ENCODE data around the gene NEK2.

NEK2 gene

DNA sequence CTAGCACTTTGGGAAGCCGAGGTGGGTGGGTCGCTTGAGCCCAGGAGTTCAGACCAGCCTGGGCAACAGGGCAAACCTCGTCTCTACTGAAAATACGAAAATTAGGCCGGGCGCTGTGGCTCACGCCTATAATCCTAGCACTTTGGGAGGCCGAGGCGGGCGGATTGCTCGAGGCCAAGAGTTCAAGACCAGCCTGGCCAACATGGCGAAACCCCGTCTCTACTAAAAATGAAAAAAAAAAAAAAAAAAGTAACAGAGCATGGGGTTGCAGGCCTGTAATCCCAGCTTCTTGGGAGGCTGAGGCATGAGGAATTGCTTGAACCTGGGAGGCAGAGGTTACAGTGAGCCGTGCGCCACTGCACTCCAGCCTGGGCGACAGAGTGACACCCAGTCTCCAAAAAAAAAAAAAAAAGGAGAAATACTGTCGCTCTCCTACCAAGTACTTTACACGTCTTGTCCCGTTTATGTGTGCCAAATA is 724 bp upstream of the NEK2 start:
- H3K4me3 ChIP-seq (ENCODE audit: low read depth, low read length), result peak overlapping the region; percentile 99
- peaks cover 8% of the 10 kb centered on the region for H3K4me1 ChIP-seq (ENCODE audit: control insufficient read depth, insufficient read depth, low read length)
- no peaks in the 10 kb centered on the region for H3K9me3 ChIP-seq (ENCODE audit: control insufficient read depth, insufficient read depth, low read depth, low read length)
- peak overlapping the region; percentile 18 for H3K9ac ChIP-seq (ENCODE audit: low read length)
- no peak overlapping the region for H3K27ac ChIP-seq (ENCODE audit: low read depth, low read length)
- H3K27me3 ChIP-seq (ENCODE audit: control insufficient read depth, insufficient read depth, low read length), result no peaks in the 10 kb centered on the region
- H3K36me3 ChIP-seq (ENCODE audit: control insufficient read depth, insufficient read depth, low read length), result peaks cover 18% of the 10 kb centered on the region

DNA sequence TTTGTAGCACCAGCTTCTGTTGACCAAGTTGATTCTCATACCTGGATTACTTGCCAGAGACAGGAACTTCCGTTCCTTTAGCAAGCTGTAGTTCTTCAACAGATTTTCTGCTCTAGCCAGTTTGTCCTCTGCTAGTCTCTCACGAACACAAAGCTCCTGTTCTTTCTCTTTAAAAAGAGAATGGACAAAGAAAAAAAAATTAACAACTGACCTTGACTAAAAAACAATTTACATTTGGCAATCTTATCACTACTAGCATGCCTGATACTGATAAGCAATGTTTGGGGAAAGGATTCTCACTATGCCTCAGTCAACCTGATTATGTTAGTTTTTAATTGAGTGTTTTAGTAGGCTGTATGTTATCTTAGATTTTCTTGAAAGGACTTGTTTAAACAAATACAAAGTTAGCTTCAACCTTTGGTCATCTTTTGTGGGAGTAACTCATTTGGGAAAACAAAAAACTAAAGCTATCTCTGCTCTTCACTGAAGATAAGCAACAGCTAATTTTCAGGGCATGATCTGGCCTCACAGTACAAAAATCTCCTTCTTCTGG is 8.3 kb downstream of the NEK2 start:
- H3K36me3 ChIP-seq (ENCODE audit: control insufficient read depth, insufficient read depth, low read length), result peaks cover 68% of the 10 kb centered on the region

DNA sequence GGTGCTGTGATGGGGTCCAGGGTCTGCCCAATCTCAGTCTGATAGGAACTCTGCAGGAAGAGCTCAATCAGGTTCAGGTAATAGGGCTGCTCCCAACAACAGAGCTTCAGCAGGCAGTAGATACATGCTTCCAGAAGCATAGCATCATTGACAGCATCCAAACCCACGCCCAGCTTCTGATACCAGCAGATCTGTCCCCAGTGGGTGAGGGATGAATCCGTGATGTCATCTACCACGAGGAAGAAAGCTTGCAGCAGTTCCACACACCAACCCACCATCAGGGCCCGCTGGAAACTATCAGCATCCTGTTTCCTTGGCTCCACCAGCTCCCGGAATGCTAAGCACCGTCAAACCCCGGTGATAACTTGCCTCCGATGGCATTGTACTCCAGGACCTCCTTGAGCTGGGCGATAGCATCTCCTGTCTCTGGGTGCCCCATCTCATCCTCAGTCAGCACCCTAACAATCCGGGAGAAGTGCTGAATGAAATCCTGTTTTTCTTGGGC is 14.7 kb downstream of the NEK2 start:
- no peak overlapping the region for H3K27ac ChIP-seq (ENCODE audit: low read depth, low read length)
- no peaks in the 10 kb centered on the region for H3K9me3 ChIP-seq (ENCODE audit: control insufficient read depth, insufficient read depth, low read depth, low read length)
- no peaks in the 10 kb centered on the region for H3K4me1 ChIP-seq (ENCODE audit: control insufficient read depth, insufficient read depth, low read length)
- peaks cover 16% of the 10 kb centered on the region for H3K36me3 ChIP-seq (ENCODE audit: control insufficient read depth, insufficient read depth, low read length)
- no peaks in the 10 kb centered on the region for H3K27me3 ChIP-seq (ENCODE audit: control insufficient read depth, insufficient read depth, low read length)
- no peak overlapping the region for H3K4me3 ChIP-seq (ENCODE audit: low read depth, low read length)
- H3K9ac ChIP-seq (ENCODE audit: low read length), result no peak overlapping the region

More for the DNA sequence above, 8.3 kb downstream of the NEK2 start:
- no peaks in the 10 kb centered on the region for H3K9me3 ChIP-seq (ENCODE audit: control insufficient read depth, insufficient read depth, low read depth, low read length)
- H3K4me1 ChIP-seq (ENCODE audit: control insufficient read depth, insufficient read depth, low read length), result no peaks in the 10 kb centered on the region
- no peaks in the 10 kb centered on the region for H3K27me3 ChIP-seq (ENCODE audit: control insufficient read depth, insufficient read depth, low read length)
- H3K9ac ChIP-seq (ENCODE audit: low read length), result no peak overlapping the region
- H3K4me3 ChIP-seq (ENCODE audit: low read depth, low read length), result no peak overlapping the region
- H3K27ac ChIP-seq (ENCODE audit: low read depth, low read length), result no peak overlapping the region

DNA sequence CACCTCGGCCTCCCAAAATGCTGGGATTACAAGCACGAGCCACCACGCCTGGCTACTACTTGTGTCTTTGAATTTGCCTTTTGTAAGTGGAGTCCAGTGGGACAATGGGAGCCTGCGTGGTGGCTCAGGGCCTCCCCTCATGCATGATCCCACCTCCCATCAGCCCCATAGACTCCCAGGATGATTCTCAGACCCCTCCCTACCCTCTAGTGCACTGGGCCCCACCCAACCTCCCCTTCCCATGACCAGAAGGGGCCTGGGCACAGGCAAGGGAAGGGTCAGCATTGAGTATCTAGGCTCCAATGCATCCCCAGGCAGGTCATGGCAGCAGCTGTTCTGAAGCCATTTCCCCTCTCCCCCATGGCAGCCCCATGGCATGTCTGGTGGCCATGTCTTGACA is 18.7 kb downstream of the NEK2 start:
- H3K9ac ChIP-seq (ENCODE audit: low read length), result no peak overlapping the region
- no peaks in the 10 kb centered on the region for H3K36me3 ChIP-seq (ENCODE audit: control insufficient read depth, insufficient read depth, low read length)
- no peaks in the 10 kb centered on the region for H3K27me3 ChIP-seq (ENCODE audit: control insufficient read depth, insufficient read depth, low read length)
- H3K27ac ChIP-seq (ENCODE audit: low read depth, low read length), result no peak overlapping the region
- H3K4me3 ChIP-seq (ENCODE audit: low read depth, low read length), result no peak overlapping the region
- peaks cover 12% of the 10 kb centered on the region; the same call in 1 of the 2 replicates for H3K4me1 ChIP-seq (ENCODE audit: control insufficient read depth, insufficient read depth, low read length)
- H3K9me3 ChIP-seq (ENCODE audit: control insufficient read depth, insufficient read depth, low read depth, low read length), result no peaks in the 10 kb centered on the region

DNA sequence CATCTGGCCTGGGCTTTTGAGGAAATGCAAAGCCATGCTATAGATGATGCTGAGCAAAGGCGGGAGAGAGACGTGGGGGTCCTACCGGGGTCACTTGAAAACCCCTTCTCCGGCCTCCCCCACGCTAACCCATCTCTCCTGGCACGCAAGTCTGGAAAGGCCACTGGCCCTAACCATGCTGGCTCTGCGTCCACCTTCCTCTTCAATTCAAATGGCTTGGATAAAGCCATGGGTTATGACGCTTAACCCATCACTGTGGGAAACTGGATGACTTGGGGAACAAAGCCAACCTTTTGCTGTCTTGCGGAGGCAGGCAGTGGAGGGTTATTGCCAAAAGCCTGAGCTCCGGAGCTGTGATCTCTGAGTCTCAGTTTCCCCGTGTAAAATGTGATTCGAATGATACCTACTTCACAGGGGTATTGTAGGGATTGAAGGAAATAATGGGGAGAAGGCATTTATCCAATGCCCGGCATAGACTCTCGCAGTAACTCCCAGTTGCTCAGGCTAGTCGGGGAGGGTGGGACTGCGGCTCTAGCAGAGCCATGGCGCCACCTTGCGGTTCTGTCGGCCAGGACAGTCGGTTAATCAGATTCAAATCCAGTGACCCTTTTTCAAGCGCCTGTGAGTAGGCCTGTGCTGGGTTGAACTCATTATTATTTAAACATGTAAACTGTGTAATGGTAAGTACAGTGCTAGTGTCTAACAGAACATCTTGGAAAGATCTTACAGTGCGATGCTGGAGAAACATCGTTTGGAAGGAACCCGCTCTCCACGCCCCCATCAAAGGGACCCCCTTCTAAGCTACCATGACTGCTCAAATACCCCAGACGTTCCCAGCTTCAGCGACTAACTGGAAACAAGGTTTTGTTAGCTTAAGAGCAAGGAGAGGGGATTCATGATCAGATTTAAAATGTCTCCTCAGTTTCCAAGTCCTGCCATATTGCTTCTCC is 20.3 kb downstream of the NEK2 start:
- Histone ChIP-seq H3K36me3 (ENCODE audit: control insufficient read depth, insufficient read depth, low read length) (no peaks in the 10 kb centered on the region), H3K4me3 (ENCODE audit: low read depth, low read length) (0 out of 2 replicates have a peak overlapping the region, but pooled peaks have one; percentile 2), H3K27me3 (ENCODE audit: control insufficient read depth, insufficient read depth, low read length) (no peaks in the 10 kb centered on the region), H3K9ac (ENCODE audit: low read length) (no peak overlapping the region), H3K27ac (ENCODE audit: low read depth, low read length) (no peak overlapping the region), H3K4me1 (ENCODE audit: control insufficient read depth, insufficient read depth, low read length) (peaks cover 12% of the 10 kb centered on the region; the same call in 1 of the 2 replicates), H3K9me3 (ENCODE audit: control insufficient read depth, insufficient read depth, low read depth, low read length) (no peaks in the 10 kb centered on the region)

DNA sequence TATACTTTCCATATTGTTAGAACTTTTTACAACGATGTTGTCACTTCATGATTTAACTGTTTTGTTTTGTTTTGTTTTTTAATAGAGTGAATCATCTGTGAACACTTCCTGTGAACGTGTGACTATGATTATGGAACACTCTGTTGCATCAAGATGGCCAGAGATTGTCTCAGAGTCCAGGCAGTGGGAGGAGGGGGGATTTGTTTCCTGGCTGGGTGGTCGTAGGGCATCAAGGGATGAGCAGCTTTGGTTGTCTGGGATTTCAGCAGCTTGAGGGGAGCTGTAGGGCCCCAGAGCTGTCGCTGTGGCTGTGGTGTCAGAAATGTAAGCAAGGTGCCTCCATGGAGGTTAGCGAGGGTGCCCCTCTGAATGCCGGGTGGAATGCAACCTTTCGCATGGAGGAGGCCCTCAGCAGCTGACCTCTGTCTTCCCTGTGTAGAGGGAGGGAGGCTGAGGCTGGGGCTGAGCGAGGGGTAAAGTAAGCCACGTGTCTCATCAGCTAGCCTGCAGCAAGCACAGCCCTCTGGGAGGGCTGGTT is 21.4 kb downstream of the NEK2 start:
- no peak overlapping the region for H3K4me3 ChIP-seq (ENCODE audit: low read depth, low read length)
- H3K4me1 ChIP-seq (ENCODE audit: control insufficient read depth, insufficient read depth, low read length), result peaks cover 12% of the 10 kb centered on the region; the same call in 1 of the 2 replicates
- H3K36me3 ChIP-seq (ENCODE audit: control insufficient read depth, insufficient read depth, low read length), result no peaks in the 10 kb centered on the region
- H3K27ac ChIP-seq (ENCODE audit: low read depth, low read length), result no peak overlapping the region
- H3K27me3 ChIP-seq (ENCODE audit: control insufficient read depth, insufficient read depth, low read length), result no peaks in the 10 kb centered on the region
- no peaks in the 10 kb centered on the region for H3K9me3 ChIP-seq (ENCODE audit: control insufficient read depth, insufficient read depth, low read depth, low read length)
- H3K9ac ChIP-seq (ENCODE audit: low read length), result no peak overlapping the region

DNA sequence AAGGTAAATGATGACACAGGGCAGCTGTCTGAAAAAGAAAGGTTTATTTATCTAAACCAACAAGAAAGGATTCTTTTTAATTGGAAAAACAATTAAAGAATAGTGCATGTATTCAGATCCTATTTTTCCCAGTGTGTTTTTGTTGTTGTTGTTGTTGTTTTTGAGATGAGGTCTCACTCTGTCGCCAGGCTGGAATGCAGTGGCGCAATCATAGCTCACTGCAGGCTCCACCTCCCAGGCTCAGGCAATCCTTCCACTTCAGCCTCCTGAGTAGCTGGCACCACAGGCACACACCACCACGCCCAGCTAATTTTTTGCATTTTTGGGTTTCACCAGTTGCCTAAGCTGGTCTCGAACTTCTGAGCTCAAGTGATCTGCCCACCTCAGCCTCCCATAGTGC is 22.1 kb downstream of the NEK2 start:
- no peaks in the 10 kb centered on the region for H3K9me3 ChIP-seq (ENCODE audit: control insufficient read depth, insufficient read depth, low read depth, low read length)
- H3K4me3 ChIP-seq (ENCODE audit: low read depth, low read length), result no peak overlapping the region
- no peak overlapping the region for H3K27ac ChIP-seq (ENCODE audit: low read depth, low read length)
- H3K27me3 ChIP-seq (ENCODE audit: control insufficient read depth, insufficient read depth, low read length), result no peaks in the 10 kb centered on the region
- peaks cover 12% of the 10 kb centered on the region; the same call in 1 of the 2 replicates for H3K4me1 ChIP-seq (ENCODE audit: control insufficient read depth, insufficient read depth, low read length)
- H3K36me3 ChIP-seq (ENCODE audit: control insufficient read depth, insufficient read depth, low read length), result no peaks in the 10 kb centered on the region
- no peak overlapping the region for H3K9ac ChIP-seq (ENCODE audit: low read length)

DNA sequence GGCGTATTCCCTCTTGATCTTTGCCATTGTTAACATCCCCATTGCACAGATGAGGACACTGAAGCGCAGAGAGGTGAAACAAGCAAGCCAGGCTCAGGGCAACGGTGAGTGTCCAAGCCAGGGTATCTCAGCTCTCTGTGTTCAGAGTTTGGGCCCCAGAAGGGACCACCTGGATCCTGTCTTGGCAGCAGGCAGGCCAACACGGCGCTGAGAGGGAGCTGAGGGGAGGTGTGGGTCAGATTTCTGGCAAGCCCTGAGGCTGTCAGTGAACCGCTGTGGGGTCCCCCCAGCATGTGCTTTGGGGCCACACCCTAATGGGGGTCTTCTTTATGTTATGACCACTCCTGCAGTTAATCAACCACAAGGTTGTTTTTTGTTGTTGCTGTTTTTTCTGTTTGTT is 23.1 kb downstream of the NEK2 start:
- Histone ChIP-seq H3K27ac (ENCODE audit: low read depth, low read length) (no peak overlapping the region), H3K27me3 (ENCODE audit: control insufficient read depth, insufficient read depth, low read length) (no peaks in the 10 kb centered on the region), H3K4me1 (ENCODE audit: control insufficient read depth, insufficient read depth, low read length) (peaks cover 12% of the 10 kb centered on the region; the same call in 1 of the 2 replicates), H3K4me3 (ENCODE audit: low read depth, low read length) (no peak overlapping the region), H3K36me3 (ENCODE audit: control insufficient read depth, insufficient read depth, low read length) (no peaks in the 10 kb centered on the region), H3K9me3 (ENCODE audit: control insufficient read depth, insufficient read depth, low read depth, low read length) (no peaks in the 10 kb centered on the region), H3K9ac (ENCODE audit: low read length) (no peak overlapping the region)

DNA sequence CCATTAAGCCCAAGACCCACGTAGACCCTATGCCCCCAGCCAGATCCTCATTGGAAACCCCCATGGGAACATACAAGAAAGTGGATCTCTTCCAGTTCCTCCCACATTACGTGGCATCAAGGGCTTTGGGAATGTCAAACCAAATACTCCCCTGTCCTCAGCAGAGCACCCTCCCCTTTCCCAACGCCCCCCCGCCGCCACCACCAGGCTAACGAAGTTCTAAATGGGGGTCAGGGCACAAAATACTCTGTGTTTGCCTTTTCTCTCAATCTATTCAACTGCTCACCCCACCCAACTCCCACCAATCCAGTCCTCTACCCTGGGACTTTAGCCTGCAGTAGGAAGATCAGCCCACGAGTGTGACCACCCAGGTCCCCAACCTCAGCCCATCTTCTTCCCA is 24.5 kb downstream of the NEK2 start:
- Histone ChIP-seq H3K36me3 (ENCODE audit: control insufficient read depth, insufficient read depth, low read length) (no peaks in the 10 kb centered on the region), H3K27me3 (ENCODE audit: control insufficient read depth, insufficient read depth, low read length) (no peaks in the 10 kb centered on the region), H3K9me3 (ENCODE audit: control insufficient read depth, insufficient read depth, low read depth, low read length) (no peaks in the 10 kb centered on the region), H3K9ac (ENCODE audit: low read length) (no peak overlapping the region), H3K27ac (ENCODE audit: low read depth, low read length) (no peak overlapping the region), H3K4me1 (ENCODE audit: control insufficient read depth, insufficient read depth, low read length) (peaks cover 12% of the 10 kb centered on the region; the same call in 1 of the 2 replicates), H3K4me3 (ENCODE audit: low read depth, low read length) (no peak overlapping the region)

DNA sequence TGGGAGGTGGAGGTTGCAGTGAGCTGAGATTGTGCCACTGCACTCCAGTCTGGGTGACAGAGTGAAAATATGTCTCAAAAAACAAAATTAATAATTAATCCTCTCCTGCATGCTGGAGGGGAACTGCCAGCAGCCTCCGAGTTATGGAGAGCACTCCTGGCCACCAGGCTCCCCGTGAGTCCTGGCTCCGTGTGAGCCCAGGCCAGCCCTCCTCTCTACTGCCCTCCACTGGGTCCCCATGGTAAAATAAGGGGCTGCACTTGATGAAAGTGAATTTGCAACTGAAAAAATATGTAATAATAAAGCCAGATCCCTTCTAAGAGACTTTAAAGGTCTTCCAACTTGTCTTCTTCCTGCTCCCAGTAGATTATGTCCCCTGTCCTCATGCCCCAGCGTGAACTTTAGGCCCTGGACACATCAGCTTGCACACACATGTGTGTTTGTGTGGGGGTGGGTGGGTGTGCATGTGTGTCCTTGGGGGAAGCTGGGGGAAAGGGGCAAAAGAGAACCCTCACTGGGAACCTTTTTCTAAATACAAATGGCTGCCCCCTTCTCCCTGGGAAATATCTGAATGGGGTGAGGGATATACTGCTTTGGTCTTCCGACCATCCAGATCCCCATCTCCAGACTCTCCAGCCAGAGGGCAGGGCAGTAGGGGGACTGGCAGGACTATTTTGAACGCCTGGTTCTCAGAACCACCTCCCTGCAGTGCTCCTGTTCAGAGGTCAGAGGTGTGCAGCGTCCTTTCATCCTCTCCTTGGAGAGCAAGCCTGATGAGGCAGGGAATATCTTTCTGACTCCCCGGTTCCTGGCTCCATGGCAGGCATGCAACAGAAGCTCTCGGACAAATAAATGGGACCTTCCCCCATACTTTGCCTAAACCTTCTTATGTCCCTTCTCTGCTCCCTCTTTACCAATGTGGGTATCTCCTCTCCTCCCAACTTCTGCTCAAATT is 26.2 kb downstream of the NEK2 start:
- no peak overlapping the region for H3K9ac ChIP-seq (ENCODE audit: low read length)
- H3K4me3 ChIP-seq (ENCODE audit: low read depth, low read length), result no peak overlapping the region
- no peaks in the 10 kb centered on the region for H3K36me3 ChIP-seq (ENCODE audit: control insufficient read depth, insufficient read depth, low read length)
- no peaks in the 10 kb centered on the region for H3K27me3 ChIP-seq (ENCODE audit: control insufficient read depth, insufficient read depth, low read length)
- peaks cover 2% of the 10 kb centered on the region; the same call in 1 of the 2 replicates for H3K4me1 ChIP-seq (ENCODE audit: control insufficient read depth, insufficient read depth, low read length)
- H3K9me3 ChIP-seq (ENCODE audit: control insufficient read depth, insufficient read depth, low read depth, low read length), result no peaks in the 10 kb centered on the region
- H3K27ac ChIP-seq (ENCODE audit: low read depth, low read length), result no peak overlapping the region

Measured in HUES6 (cell line).